Retinal pigment epithelial cell (primary cell): Measurements from ENCODE around the gene RS1.

Experiments used
- DNase-seq: peaks from one replicate; pipeline ENCODE4 v3.0.0-alpha.2; 2010; ENCODE audit warnings: low read depth
- H3K4me3 ChIP-seq: 2 replicates; pipeline ENCODE4 v1.5.1; 2011; ENCODE audit warnings: mild to moderate bottlenecking, low read length, control low read depth, moderate library complexity
- TF ChIP-seq, protein P1 (sequence below): conservative IDR thresholded peaks from 2 replicates; pipeline ENCODE4 v1.5.1; 2011; ENCODE audit warnings: low read depth, low read length, control low read depth, inconsistent platforms

Gene RS1

DNA sequence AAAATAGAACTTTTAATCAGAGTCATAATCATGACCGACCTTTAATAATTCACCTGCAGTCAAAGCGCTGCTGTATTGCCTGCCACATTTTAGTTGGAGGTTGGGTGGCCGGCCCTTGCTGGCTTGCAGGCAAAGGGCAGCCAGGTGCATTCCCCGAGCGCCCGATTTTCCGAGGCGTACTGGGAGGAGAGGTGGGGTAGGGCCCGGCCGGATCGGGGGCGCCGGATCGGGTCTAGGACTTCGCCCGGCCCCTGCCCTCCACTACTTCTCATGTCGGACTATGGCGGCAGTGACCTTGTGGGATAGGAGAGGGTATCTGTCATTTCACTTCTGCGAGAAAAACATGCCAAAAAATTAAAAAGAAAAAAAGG lies 2.5 kb upstream of the RS1 start:
- H3K4me3 ChIP-seq: peak overlapping the region; percentile 59
- TF ChIP-seq, protein P1, sequence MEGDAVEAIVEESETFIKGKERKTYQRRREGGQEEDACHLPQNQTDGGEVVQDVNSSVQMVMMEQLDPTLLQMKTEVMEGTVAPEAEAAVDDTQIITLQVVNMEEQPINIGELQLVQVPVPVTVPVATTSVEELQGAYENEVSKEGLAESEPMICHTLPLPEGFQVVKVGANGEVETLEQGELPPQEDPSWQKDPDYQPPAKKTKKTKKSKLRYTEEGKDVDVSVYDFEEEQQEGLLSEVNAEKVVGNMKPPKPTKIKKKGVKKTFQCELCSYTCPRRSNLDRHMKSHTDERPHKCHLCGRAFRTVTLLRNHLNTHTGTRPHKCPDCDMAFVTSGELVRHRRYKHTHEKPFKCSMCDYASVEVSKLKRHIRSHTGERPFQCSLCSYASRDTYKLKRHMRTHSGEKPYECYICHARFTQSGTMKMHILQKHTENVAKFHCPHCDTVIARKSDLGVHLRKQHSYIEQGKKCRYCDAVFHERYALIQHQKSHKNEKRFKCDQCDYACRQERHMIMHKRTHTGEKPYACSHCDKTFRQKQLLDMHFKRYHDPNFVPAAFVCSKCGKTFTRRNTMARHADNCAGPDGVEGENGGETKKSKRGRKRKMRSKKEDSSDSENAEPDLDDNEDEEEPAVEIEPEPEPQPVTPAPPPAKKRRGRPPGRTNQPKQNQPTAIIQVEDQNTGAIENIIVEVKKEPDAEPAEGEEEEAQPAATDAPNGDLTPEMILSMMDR: no peak
- no peak for DNase-seq

DNA sequence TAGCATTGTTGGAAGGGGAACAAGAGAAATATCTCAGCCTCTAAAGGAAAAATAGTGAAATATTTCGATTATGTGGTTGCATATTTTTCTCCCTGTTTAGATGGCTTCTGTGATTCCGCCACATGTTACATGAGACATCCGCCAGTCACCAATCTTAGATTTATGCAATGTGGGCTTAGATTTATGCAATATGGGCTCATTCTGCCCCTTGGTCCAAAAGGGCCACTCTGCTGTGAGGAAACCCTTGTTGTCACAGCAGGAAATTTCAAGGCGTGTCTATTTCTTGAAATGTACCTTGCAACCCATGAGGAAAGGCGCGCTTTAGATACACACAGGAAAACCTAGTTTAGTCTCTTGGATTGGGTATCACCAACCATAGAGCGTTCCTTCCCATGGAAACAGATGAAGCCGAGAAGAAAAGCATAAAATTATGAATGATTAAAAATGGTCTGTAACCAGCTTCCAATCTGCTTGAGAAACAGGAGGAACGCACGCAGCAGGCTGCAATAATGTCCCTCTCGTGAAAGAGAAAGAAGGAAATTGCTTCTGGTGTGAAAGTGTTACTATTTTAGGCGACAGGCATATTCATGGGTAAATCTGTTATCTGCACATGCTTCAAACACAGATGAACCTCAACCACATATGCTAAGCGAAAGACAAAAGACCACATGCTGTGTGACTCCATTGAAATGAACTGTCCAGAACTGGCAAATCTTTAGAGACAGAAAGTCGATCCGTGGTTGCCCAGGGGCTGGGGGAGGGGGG lies 3.7 kb downstream of the RS1 start:
- no peak for DNase-seq
- no peak overlapping the region for H3K4me3 ChIP-seq
- TF ChIP-seq, protein P1: no peak

DNA sequence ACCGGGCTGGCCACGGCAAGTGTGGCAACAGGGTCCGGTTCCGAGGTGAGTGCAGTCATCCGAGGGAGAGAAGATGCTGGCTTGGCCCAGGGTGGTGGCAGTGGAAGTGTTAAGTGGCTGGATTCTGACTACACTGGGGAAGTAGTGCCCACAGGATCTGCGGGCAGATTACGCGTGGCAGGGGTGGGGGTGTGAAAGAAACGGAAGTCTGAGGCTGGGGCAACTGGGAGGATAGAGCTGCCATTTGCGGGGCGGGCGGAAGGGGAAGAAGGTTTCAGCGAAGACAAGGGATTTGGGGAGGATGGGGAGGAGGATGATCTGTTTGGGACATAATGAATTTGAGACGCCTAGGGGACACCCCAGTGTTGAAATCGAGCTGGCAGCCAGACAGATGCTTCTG lies 5.3 kb downstream of the RS1 start:
- no peak overlapping the region for H3K4me3 ChIP-seq

DNA sequence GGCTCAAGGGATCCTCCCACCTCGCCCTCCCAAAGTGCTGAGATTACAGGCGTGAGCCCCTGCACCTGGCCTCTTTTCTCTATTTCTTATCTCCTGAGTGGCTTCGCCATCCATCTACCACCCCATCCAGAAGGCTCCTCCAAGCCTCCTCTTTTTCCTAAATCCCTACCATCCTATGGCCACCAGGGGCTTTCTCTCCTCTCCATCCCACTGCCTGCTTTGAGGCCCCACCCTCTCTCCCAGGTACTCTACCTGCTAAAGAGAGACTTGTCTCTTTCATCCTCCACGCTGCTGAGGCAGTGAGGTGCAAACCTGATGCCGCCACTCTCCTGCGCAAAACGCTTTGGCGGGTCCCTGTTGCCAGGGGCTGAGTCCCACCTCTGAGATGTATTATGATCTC lies 7.0 kb downstream of the RS1 start:
- no peak overlapping the region for H3K4me3 ChIP-seq
- no peak for DNase-seq
- TF ChIP-seq, protein P1: no peak

More for the DNA sequence above, 5.3 kb downstream of the RS1 start:
- TF ChIP-seq, protein P1: no peak
- no peak for DNase-seq

DNA sequence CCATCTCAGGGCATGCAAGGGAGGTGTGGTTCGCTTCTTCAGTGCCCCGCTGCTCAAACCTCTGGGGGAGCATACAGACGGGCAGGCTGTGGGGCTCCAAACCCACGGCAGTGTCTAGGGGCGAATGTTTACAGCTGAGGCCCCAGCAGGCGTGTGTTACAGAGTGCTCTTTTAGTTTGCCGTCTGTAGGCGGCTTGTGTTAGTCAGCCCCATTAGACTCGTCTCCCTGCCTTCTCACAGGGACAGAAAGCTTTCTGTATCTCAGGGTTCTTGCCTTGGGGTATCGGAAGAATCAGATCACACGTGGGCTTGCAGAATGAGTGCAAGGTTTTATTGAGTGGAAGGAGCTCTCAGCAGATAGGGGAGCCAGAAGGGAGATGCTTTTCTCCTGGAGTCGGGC lies 10.6 kb downstream of the RS1 start:
- TF ChIP-seq, protein P1: no peak
- no peak for DNase-seq
- H3K4me3 ChIP-seq: no peak overlapping the region

DNA sequence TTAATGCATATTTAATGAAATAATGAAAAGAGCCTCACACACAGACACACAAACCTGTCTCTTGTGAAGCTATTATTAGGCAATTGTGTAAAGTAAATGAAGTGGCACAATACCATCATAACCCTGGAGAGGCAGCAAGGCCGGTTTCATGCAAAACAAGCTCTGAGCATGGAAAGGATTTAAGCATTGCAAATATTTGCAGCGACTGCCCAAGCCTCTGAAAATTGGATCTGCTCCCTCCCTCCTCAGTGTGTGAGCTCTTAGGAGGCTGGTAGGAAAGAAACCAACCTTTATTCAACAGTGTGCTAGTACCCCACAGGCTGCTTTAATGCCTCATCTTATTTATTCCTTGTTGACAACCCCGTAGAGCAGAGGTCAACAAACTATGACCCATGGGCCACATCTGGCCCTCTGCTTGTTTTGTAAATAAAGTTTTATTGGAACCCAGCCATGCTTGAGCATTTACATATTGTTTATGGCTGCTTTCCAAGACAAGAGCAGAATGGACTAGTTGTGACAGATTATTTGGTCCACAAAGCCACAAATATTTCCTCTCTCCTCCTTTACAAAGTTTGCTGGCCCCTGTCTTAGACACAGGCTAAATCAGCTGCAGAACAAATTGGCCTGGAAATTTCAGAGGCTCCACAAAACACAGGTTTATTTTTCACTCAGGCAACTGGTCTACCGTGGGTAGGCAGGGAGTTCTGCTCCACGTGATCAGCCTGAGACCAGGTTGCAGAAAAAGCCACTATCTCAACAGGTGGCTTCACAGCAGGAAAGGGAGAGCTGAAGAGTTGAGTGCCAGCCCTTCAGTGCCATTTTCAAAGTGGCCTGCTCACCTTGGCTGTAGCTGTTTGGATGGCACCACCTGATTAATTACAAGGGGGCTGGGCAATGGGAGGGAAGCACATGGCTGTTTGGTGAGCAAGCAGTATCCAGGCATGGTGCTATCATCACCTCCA lies 16.8 kb downstream of the RS1 start:
- DNase-seq: no peak
- TF ChIP-seq, protein P1: no peak
- no peak overlapping the region for H3K4me3 ChIP-seq
